ENCODE results near the gene C10orf53. TPM values are rescaled to one million over a fixed set of nuclear protein-coding genes. Genes with fewer than 3 reads are reported as not detected.

Gene C10orf53
- polyA plus RNA-seq, 3 donors, result 0.13 TPM; not detected in 2

DNA sequence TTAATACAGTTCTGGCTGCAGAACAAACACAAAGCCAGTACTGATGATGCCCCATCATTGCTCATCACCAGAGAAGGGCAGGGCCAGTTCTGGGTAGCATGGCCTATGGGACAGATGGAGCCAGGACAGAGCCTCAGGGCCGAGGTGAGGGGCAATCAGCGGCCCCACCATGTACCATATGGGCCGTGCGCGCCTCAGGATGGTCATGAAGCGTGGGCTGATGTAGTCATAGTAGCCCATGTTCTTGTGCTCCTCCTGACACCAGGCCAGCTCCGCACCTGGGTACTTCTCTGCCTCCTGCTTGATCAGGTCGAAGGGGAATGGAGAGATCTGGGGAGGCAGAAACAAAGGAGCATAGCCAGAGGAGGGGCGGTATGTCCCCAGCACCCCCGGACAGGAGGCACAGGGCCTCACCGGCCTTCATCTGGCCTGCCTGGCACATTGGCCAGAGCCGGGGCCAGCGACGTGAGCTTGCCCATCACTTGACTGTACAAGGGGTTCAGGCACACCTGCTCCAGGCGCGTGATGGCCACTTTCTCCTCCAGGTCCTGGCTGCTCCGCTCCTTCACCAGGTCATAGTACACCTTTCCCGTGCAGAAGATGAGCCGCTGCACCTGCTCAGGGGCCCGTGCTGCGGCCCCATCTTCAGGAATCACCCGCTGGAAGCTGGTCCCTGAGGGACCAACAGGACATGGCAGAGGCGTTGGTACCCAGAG lies 56.6 kb downstream of the C10orf53 start:
- no peak for DNase-seq (ENCODE audit: low read depth in 3 of 3, low spot score in 2 of 3)

- no peak for DNase-seq (ENCODE audit: low read depth in 3 of 3, low spot score in 2 of 3)
Observed at GRCh38 chr10:49736564-49737113, 57.2 kb downstream of the C10orf53 start.

DNA sequence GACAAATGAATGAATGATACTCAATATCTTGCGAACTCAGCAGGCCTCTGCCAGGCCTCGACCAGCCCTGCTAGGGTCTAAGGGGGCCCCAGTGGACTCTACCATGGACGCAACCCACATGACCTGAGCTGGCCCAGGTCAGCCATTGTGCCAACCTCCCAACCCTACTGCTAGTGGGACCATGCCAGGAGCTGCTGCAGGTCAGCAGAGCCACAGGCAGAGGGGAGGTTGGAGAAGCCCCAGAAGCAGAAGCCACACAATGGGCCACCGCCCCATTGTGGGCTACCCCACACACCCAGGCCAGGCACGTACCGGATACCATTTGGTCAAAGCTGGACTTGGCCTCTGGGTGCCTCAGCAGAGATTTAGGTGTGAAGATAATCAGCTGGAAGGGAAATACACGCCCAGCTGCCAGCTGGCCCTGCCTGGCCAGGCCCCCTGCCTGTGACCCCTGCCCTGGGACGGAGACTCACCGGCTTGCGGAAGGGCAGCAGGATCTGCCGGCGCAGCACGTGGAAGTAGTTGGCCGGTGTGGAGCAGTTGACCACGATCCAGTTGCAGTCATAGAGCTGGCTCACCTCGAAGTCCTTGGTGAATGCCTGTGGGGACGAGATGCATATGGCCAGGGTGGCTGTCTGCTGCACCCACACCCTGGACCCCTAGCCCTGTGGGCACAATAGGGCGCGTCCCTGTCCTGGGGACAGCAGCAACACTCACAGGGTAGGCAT lies 58.2 kb downstream of the C10orf53 start:
- DNase-seq (ENCODE audit: low read depth in 3 of 3, low spot score in 2 of 3), result no peak

GRCh38 chr10:49738616-49739360 lies 59.3 kb downstream of the C10orf53 start:
- no peak for DNase-seq (ENCODE audit: low read depth in 3 of 3, low spot score in 2 of 3)

GRCh38 chr10:49739426-49739825 lies 60.0 kb downstream of the C10orf53 start:
- no peak for DNase-seq (ENCODE audit: low read depth in 3 of 3, low spot score in 2 of 3)

DNA sequence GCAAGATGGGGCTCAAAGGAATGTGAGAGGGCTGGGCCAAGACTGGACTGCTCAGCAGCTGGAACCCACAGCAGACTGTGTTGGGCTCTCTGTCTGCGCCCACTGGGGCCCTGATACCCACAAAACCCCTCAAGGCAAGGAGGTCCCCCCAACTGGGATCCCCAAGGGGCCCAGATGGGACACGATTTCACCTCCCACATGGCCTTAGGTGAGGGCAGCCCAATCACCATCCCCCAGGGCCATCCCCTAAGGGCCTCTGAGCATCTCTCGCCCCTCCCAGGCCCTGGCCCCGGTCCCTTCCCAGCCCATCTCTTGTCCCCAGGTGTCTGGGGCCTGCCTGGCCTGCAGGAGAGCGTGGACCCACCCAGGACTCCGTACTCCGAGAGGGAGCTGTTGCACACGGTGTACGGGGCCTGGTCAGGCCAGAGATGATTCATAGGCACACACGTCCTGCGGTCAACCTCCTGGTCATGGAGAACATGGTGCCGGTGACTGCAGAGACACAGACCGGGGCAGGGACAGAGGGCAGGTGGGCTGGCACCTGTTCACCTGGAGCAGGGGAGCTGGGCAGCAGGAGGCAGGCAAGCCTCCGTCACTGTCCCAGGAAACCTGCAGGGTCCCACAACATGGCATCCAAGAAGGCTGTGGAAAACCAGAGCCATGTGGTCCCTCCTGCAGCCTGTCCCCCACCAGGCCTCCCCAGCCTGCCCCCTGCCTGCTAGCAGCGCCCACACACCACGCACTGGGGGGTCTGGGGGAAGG lies 61.1 kb downstream of the C10orf53 start:
- DNase-seq (ENCODE audit: low read depth in 3 of 3, low spot score in 2 of 3), result no peak

DNA sequence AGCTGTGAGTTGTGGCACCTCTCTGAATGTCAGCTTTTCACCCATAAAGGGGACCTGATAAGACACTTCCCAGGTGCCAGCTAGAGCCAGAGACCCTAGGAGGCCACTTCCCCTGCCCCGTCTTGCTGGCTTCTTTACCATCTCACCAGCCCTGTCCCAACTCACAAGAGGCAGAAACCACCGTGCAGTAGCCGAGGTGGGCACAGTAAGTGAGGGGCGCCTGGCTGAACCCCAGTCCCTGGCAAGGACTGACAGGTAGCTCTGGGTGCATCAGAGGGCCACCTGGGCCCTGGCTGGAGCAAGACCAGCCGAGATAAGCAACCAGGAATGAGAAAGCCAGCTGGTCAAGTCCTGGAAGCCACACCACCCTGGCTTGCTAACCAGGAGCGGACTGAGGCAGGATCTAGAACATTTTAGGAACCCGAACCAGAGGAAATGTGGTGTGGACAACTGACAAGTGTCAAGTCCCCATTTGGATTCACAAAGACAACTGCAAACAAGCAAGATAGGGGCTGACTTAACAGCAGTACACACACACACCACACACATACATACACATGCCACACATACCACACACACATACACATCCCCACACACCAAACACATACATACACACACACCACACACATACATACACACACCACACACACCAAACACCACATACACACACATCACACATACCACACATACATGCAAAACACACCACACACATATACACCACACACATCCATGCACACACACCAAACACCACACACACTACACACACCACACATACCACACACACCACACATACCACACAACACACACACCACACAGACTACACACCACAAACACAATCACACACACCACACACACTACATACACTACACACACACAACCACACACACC lies 61.9 kb downstream of the C10orf53 start:
- no peak for DNase-seq (ENCODE audit: low read depth in 3 of 3, low spot score in 2 of 3)

DNA sequence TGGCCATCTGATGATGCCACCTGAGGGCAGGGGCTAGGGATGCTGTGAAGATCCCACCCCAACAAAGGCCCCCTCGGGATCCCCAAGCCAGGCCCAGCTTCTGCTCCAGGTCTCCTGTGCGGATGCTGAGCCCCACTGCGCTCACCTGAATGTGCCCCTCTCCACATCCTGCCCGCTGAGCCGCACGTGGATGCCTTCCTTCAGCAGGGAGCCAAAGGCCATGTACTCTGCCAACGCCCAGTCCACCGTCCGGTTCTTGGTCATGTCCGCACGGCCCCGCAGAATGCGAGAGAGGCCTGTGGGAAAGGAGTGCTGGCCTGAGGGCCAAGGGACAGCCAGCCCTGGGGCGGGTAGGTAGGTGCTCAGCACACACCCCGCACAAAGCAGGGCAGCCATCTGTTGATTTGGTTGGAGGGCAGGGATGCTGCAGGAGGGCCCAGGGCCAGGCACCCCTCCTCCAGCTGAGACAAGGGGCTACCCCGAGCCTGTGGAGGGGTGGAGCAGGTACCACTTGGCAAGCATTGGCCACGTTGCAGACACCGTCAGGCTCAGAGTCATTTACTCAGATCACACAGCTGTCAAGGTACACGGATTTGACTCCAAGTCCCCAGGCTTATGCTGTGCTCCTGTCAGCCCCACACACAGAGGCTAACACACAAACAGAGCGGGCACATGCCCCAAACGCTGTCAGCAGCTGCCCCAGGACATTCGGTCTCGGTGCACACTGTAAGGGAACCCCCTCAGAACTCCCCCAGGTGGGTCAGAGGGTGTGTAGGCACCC lies 63.4 kb downstream of the C10orf53 start:
- DNase-seq (ENCODE audit: low read depth in 3 of 3, low spot score in 2 of 3), result no peak

- DNase-seq (ENCODE audit: low read depth in 3 of 3, low spot score in 2 of 3), result no peak
Observed at GRCh38 chr10:49743464-49744075, 64.1 kb downstream of the C10orf53 start.

DNA sequence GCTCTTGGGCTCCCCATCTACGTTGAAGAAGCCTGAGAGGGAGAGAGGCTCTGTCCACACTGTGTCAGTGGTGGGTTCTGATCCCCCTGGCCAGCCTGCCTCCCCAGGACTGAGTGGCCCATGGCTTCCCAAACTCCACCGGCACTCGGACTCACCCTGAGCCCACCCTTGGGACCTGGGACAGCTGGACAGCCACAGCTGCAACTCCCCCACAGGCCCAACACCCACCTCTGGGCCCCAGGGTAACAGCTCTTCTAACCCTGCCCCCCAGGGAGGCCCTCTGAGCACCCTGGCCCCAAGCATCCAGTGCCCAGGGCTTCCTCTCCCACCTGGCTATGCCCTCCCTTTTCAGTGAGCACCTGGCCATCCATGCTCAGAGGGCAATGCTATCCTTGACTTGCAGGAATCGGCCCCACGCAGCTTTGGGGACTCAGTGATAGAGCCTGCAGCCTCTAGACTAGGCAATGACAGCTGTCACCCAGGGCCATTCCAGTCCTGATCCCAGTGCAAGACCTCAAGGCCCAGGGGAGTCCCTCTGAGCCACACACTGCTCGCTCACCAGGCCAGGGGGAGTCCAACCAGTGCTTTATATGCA lies 64.7 kb downstream of the C10orf53 start:
- no peak for DNase-seq (ENCODE audit: low read depth in 3 of 3, low spot score in 2 of 3)

- no peak for DNase-seq (ENCODE audit: low read depth in 3 of 3, low spot score in 2 of 3)
Observed at GRCh38 chr10:49744924-49745605, 65.6 kb downstream of the C10orf53 start.

- DNase-seq (ENCODE audit: low read depth in 3 of 3, low spot score in 2 of 3), result no peak
Observed at GRCh38 chr10:49745756-49746155, 66.3 kb downstream of the C10orf53 start.

DNA sequence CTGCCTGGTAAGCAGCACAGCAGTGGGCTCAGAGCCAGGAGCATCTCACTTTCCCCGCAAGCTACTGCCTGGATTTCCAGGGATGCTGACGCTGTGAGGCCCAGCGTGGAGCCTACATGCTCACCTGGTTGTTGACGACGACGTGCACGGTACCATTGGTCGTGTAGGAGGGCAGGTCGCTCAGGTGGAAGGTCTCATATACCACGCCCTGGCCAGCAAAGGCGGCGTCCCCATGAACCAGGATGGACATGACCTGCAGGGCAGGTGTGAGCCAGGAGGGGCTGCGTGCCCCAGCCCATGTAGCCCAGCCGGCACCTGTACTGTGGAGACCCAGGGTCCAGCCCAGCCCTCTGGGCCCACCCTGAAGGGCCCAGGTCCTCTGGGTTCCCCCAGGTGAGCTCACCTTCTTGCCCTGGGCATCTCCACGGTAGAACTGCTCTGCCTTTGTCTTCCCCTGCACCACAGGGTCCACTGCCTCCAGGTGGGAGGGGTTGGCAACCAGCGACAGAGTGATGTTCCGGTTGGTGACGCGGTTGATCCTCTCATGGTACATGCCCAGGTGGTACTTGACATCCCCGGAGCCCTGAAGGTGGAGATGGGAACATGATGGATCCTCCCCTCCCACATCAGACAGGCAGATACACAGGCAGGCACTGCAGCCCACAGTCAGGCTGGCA lies 67.3 kb downstream of the C10orf53 start:
- DNase-seq (ENCODE audit: low read depth in 3 of 3, low spot score in 2 of 3), result no peak
